GM11168 (cell line): ENCODE measurements around the gene LINGO3.

Experiments
- in situ Hi-C: fragments of 300-500 bp; cut with MboI; formaldehyde crosslinking; loops from one replicate; pipeline ENCODE4 v1.12.0; 2022; ENCODE audit warnings: low sequenced_read_pairs; ENCODE audit not compliant: unreplicated experiment

The LINGO3 gene

DNA sequence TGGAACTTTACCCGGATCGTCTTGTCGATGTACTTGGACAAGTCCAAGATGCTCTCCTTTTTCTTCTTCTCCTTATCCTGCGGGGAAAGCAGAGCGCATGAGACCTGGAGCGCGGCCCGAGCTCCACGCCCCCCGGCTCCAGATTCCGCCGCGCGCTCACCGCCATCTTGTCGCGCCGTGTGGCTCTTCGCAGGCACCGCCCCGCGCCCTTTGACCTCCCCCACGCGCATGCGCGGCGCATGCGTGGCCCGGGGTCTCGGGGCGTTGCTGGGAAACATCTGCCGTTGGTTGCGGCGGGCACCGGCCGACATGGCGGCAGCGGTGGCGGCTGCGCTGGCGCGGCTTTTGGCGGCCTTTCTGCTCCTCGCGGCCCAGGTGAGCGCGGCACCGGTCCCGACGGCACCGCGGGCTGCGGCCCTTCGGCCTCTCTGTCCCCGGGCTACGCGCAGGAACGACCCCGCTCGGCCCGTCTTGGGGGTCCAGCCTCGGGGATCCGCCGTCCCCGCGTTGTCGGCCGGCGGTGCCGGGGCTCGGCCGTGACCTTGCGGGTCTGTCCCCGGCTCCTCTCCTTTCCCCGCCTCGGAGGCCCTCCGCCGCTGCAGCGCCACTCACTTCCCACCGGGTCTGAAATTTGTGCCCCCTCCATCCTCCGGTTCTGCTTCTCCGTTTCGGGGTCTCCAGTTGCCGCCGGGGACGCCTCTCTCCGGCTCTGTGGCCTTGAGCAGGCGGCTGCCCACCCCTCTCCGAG lies 20.6 kb upstream of the LINGO3 start, which contains the start of the genes LSM7 and SPPL2B:
Gene LSM7 (minus strand): TSS at position 186 of the 748 bp plus-strand sequence. CDS start 20 bp downstream, at position 166.
Gene SPPL2B (plus strand): TSS at position 284 of the 748 bp plus-strand sequence. CDS start 26 bp downstream, at position 310.
- in situ Hi-C loops: no loop called here

- in situ Hi-C loops: no loop called here
These were observed 19.9 kb upstream of the LINGO3 start for GRCh38 chr19:2327773-2328400.

- in situ Hi-C loops: no loop called here
These were observed 18.9 kb upstream of the LINGO3 start for GRCh38 chr19:2326699-2327360.

GRCh38 chr19:2325281-2326046 lies 17.5 kb upstream of the LINGO3 start:
- in situ Hi-C loops: no loop called here

DNA sequence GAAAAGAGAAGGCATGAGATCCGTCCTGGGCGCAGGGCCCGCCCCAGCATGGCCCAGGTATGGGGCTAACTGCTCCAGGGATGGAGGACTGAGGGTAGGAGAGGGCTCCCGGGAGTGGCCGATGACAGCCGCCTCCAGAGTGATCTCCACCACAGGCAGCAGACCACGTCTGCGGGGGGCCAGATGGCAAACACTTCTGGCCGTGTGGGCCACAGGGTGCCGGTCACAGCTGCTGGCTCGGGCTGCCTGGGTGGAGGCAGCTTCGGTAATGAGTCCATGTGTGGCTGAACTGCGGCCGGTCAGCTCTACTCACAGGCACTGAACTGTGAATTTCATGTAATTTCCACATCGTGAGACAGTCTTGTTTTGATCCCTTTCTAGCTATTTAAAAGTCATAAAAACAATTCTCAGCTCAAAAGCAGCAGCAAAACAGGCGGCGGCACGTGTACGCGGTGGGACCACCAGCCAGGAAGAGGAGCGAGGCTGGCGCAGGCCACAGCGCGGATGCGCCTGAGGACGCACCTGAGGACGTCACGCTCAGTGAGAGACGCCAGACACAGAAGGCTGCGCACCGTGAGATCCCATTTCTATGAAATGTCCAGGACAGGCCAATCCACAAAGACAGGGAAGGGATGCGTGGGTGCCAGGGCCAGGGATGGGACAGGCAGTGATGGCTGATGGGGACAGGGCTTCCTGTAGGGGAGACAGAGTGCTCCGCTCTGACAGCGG lies 16.4 kb upstream of the LINGO3 start:
- in situ Hi-C loops: no loop called here

- in situ Hi-C loops: no loop called here
These were observed 15.8 kb upstream of the LINGO3 start for GRCh38 chr19:2323707-2324106.

DNA sequence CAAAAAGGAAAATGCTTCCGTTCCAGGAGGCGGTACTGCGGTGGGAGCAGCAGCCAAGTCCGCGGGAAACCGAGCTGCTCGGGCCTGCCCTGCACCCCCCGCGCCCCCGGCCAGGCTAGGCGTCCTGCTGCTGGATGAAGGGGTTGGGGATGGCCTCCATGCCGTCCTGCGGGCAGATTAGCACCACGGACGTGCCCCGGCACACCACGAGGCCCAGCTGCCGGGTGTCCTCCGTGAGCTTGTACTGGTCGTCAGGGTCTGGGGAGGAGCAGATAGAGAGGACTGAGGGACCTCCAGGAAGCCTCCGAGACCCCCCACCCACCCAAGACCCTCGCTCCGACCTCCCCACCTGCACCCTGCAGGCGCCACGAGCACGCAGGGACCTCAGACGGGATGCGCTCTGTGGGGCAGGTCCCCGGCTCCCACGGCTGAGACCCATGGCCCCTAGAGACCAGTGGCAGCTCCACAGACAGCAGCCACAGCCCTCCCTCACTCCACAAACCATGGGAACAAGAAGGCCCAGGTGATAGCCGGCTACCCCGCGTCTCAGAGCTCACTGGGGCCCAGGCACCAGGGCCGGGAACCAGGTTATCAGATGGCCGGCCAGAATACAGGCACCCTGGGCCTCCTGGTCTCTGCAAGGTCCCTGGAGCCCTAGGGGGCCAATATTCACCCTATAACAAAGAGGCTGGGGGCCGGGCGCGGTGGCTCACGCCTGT lies 13.8 kb upstream of the LINGO3 start:
- in situ Hi-C loops: no loop called here

DNA sequence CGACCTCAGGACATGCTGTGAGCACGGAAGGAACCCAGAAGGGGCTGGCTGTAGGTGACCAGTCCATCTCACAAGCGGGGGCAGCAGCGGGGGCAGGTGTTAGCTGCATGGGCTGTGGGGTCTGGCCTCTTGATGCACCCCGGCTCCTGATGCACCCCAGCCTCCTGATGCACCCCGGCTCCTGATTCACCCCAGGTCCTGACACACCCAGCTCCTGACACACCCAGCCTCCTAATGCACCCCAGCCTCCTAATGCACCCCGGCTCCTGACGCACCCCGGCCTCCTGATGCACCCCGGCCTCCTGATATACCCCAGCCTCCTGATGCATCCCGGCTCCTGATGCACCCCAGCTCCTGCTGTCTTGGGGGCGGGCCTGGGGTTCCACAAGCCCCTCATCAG lies 13.0 kb upstream of the LINGO3 start:
- in situ Hi-C loops: no loop called here

- in situ Hi-C loops: no loop called here
These were observed 12.1 kb upstream of the LINGO3 start for GRCh38 chr19:2320049-2320448.

DNA sequence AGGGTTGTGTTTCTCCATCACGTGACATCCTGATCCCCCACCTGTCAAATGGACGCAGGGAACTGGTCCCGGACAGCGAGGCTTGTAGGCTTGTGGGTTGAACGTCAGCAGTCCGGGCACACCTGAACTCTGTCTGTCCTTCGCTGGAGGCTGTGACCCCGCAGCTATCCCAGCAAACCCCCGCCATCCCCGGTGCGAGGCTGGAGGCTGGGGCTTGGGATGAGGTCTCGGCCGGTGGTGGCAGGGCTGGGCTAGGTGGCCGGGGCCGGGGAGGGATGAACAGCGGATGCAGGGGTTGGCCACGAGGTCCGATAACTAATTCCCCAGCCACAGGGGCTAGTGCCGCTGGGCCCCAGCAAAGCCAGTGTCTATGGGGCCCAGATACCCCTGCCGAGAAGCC lies 11.6 kb upstream of the LINGO3 start:
- in situ Hi-C loops: no loop called here

DNA sequence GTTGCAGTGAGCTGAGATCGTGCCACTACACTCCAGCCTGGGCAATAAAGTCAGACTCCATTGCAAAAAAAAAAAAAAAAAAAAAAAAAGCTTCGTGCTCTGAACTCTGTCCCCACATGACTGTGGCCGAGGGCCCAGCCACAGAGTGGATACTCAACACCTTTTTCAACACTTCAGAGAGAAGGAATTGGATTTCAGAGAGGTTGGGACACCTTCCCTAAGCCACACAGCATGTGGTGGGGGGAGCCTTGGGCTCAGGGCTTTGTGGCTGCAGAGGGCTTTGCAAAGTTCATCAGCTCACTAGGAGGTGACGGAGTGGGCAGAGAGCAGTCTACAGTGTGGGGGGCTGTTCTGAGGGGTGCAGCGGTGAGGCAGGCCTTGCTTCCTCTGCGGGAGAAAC lies 11.0 kb upstream of the LINGO3 start:
- in situ Hi-C loops: no loop called here

- in situ Hi-C loops: no loop called here
These were observed 9.8 kb upstream of the LINGO3 start for GRCh38 chr19:2317756-2318155.

- in situ Hi-C loops: no loop called here
These were observed 9.3 kb upstream of the LINGO3 start for GRCh38 chr19:2317300-2317699.

GRCh38 chr19:2315818-2316353 lies 7.9 kb upstream of the LINGO3 start:
- in situ Hi-C loops: no loop called here

- in situ Hi-C loops: no loop called here
These were observed 7.3 kb upstream of the LINGO3 start for GRCh38 chr19:2315121-2315817.

DNA sequence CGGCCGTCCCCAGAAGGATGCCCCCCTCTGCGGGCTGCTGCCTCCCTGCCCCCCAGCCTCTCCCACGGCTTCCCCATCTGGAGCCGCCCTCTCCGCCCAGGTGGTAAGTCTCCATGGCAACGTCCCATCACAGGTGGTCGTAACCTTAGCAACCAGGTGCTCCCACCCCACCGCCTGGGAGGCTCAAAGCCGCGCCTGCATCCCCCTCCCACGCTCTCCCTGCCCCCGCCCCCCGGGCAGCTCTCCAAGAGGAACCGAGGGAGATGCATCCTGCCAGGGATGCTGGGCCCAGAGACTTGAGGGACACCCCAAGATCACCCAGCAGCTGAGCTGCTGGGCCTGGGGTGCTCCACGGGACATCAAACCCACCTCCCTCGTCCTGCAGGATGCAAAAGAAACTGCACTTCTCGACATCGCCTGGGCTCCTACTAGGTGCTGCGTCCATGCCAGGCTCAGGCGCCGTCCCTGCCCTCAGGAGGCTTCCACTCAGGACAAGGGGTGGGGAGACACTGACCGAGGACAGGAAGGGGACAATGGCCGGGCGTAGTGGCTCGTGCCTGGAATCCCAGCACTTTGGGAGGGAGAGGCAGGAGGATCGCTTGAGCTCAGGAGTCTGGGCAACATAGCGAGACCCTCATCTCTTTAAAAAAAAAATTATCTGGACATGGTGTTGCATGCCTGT lies 5.0 kb upstream of the LINGO3 start:
- in situ Hi-C loops: no loop called here

DNA sequence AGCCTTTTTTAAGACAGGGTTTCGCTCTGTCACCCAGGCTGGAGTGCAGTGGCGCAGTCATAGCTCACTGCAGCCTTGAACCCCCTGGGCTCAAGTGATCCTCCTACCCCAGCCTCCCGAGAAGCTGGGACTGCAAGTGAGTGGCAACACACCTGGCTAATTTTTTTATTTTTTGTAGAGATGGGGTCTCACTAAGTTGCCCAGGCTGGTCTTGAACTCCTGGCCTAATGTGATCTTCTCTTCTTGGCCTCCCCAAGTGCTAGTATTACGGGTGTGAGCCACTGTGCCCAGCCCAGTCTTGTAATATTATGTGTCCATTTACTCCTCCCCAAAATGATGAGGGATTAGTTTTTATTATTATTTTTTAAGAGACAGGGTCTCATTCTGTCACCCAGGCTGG lies 3.1 kb upstream of the LINGO3 start:
- in situ Hi-C loops: no loop called here
